NCI-H146 treated with DMSO at 0.1 percent for 48 hours (cell line): Measurements from ENCODE around the gene PCNX4.
"Not testable (repeated sequence)": the region's sequence is repeated elsewhere in the genome, so short reads cannot be mapped to it uniquely, and the experiment has no call there.

Experiments
- DNase-seq: peaks from one replicate; lab custom pipeline; 2025; ENCODE audit not compliant: unreplicated experiment; lab: John Stamatoyannopoulos, UW

Gene PCNX4

GRCh38 chr14:60091550-60092525, at the start of gene PCNX4:
TSS of gene PCNX4 (plus strand) at chr14:60091923. CDS start at chr14:60107639, 15,716 bp downstream.
- peak; percentile 91 for DNase-seq

DNA sequence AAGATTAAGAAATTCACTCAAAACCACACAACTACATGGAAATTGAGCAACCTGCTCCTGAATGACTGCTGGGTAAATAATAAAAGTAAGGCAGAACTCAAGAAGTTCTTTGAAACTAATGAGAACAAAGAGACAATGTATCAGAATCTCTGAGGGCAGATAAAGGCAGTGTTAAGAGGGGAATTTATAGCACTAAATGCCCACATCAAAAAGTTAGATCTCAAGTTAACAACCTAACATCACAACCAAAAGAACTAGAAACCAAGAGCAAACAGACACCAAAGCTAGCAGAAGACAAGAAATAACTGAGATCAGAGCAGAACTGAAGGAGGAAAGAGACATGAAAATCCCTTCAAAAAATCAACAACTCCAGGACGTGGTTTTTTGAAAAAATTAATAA, 43.7 kb upstream of the PCNX4 start:
- not testable (repeated sequence) for DNase-seq

- no peak for DNase-seq
These were observed 40.0 kb upstream of the PCNX4 start for GRCh38 chr14:60051721-60052221.

DNA sequence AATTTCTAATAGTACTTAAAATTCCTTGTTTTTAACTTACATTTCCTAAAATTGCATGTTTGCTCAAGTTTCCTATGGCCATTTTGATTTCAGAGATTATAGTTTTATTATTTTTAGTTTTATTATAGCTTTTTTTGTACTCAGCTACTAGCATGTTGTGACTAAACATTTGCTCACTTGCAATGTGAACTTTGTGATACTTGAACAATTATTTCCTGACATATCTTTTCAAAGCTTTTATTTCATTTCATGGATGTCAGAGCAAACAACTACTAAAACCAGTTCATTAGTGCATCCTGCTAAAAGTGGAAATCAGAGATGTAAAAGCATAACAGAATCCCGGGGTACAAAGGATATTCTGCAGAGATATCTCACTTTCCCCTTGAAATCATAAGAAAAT, 33.6 kb upstream of the PCNX4 start:
- no peak for DNase-seq

- no peak for DNase-seq
These were observed 30.4 kb upstream of the PCNX4 start for GRCh38 chr14:60061371-60061770.

- no peak for DNase-seq
These were observed 27.1 kb upstream of the PCNX4 start for GRCh38 chr14:60064491-60065072.

- DNase-seq, result no peak
These were observed 23.8 kb upstream of the PCNX4 start for GRCh38 chr14:60067882-60068281.

GRCh38 chr14:60079723-60080122, 12.0 kb upstream of the PCNX4 start:
- no peak for DNase-seq

DNA sequence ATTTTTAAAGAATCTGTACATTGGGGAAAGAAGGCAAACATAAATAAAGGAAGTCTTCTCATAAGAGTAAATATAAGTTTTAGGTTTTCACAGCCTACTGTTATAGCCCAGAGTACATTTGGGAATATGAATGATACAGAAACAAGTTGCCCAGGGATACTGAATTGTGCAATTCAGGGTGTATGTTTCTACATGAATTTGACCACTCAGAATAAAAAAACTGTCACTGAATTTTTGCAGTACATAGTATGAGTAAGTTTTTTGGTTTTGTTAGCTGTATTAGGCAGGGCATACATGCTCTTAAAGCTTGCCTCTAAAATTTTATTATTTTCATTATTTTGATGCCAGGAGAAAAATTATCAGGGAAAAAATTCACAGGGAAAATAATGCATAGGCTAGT, 6.6 kb upstream of the PCNX4 start:
- no peak for DNase-seq

GRCh38 chr14:60085693-60086092, 6.0 kb upstream of the PCNX4 start:
- DNase-seq, result no peak

DNA sequence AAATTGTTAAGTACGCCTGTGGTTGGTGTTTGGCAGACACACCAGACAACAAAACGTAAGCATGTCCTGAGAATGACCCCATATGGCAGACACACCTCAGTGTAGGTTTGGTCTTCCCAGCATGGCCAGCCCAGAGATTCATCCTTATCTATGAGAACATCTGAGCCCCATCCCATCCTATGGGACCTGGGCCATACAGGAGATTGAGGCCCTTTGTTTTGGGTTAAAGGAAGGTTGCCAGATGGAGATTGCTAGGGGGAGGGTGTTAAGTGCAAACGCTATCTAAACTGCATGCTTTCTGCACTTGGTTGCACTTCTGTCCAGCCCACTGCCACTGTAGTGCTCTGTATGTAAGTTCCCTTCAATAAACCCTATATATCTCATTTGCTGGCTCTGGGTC, 4.1 kb upstream of the PCNX4 start:
- DNase-seq, result no peak

DNA sequence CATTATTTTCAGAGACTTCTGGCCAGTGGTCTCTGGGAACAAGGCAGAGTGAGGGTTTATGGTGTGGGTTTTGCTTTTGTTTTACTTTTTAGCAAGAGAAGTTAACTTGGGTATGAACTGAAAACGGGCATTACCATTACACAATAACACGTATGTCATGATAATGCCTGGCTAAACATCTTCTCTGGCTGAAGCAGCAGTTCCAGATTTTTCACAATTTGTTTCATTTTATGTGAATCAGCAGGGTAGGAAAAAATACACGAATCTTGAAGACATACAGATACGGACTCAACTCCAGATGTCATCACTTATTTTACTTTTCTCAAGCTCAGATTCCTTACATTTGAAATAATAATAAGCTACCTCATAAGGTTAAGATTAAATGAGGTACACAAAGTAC, 2.5 kb upstream of the PCNX4 start:
- DNase-seq, result no peak

DNA sequence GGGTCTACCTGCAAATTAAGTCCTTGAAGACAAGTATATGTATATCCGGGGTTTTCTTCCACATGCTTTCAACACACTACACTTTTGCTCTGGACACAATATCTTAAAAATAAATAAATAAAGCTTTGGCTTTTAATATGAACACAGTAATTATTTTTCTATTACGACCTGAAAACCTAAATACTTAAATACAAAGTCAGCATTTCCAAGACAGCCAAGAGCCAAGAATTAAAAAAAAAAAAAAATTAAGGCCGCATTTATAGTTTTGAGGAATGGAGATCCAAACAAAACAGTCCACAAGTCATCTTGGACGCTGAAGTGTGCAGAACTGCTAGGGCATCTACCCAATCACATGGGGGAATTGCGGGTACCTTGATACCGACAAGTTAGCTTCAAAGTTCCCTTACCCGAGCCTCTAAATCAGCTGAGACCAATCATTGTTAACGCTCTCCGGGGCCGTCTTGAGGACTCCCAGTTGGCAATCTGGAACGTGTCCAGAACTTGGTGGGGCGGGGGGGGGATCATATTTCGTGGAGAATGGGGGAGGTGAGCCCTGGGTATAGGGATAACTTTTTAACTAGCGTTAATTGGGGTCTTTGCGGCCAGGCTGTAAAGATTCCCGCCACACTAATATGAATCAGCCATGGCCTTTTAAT, 731 bp upstream of the PCNX4 start:
- DNase-seq, result no peak

DNA sequence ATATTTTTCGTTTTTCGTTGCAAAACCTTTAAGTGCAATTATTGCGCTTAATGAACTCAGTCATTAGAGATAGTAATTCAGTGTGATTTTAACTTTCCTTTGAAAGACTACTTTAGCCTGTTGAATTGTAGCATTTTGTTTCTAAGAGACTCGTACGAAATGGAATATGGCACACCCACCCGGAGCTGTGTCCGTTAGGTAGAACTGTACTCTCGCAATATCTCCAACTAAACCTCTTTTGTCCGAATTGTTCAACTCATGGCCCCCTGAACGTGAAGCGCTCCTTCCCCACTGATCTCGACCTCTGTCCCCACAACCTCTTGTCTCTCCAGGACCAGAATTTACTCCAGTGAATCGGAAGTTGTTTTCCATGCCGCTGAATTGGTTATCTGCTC, 800 bp downstream of the PCNX4 start:
- no peak for DNase-seq

- DNase-seq, result no peak
These were observed 1.4 kb downstream of the PCNX4 start for GRCh38 chr14:60093080-60093479.

GRCh38 chr14:60093606-60094005, 1.9 kb downstream of the PCNX4 start:
- DNase-seq, result no peak

DNA sequence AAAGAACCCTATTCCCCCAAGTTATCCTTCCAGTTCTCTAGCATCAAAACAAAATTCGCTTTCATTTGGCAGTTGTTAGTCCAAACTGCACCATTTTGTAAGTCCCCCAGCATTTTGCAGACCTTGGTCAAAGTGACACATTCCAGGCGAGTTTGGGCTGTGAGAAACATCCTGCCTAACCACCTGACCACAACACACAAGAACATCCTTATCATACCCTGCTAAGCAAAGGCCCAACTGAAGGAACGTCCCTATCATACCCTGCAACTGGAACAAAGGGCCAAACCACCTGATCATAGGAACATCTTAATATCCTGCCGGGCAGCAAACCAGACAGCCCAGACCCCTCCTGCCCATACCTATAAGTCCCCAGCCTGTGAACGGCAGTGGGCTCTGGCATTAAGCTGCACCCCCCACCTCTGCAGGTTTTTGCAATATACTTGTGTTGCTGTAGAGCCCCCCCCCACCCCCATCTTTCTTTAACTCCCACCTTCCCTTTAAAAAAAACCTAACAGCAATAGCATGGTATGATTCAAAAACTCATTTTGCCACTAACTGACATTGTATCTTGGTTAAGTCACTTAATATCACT, 2.7 kb downstream of the PCNX4 start:
- DNase-seq, result no peak

DNA sequence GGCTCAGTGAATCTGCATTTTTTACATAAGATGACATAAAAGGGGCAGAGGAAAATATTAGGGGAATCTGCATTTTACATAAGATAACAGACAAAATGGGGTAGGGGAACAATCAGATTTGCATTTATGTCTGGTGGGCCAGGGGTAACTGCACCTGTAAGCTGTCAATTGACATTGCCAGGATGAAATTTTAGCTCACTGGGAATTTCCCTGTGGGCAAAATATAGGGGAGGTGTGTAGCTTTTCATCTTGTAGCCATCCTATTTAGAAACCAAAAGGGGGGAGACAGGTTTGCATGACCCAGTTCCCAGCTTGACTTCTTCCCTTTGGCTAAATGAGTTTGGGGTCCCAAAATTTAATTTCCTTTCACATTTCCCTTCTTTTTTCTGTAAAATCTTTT, 3.5 kb downstream of the PCNX4 start:
- DNase-seq, result no peak

GRCh38 chr14:60095781-60096450, 4.2 kb downstream of the PCNX4 start:
- DNase-seq, result no peak

- no peak for DNase-seq
These were observed 6.3 kb downstream of the PCNX4 start for GRCh38 chr14:60097974-60098373.

DNA sequence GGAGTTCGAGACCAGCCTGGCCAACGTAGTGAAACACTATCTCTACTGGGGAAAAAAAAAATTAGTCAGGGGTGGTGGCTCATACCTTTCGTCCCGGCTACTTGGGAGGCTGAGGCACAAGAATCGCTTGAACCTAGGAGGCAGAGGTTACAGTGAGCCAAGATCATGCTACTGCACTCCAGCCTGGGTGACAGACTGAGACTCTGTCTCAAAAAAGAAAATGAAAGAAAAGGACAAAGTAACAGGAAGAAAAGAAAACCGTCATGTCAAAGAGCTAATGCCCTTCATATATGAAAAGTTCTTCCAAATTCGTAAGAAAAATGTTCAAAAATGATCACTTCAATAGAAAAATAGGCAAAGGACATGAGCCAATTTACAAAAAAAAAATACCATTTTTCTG, 8.1 kb downstream of the PCNX4 start:
- not testable (repeated sequence) for DNase-seq
